MM.1S (cell line): Measurements from ENCODE around the gene DPP8.

Source experiments
- CTCF ChIP-seq: fragments of 300-600 bp; sonication (generic); IDR thresholded peaks from 2 replicates; pipeline ENCODE4 v1.5.1; 2016; ENCODE audit warnings: antibody characterized with exemption, low read length, mixed read lengths
- EZH2 ChIP-seq: fragments of 300-600 bp; sonication (generic); optimal IDR thresholded peaks from 2 replicates; pipeline ENCODE3; 2017; ENCODE audit warnings: low read depth, mild to moderate bottlenecking, antibody characterized with exemption, low read length, mixed read lengths

- TF ChIP-seq CTCF (no peak), EZH2 (no peak)
Observed at GRCh38 chr15:65423150-65423975, 94.1 kb downstream of the DPP8 start.
